Kidney (tissue), 14 donors: ENCODE measurements around the gene CAMTA1. TPM values are rescaled to one million over a fixed set of nuclear protein-coding genes. Genes with fewer than 3 reads are reported as not detected.
A peak's percentile ranks its signal among the peaks of the same experiment; 100 is the strongest.

Experiments
- DNase-seq, 5 donors: peaks; one replicate each; pipeline ENCODE4 v3.0.0-alpha.2; 2013 to 2020
- FAIRE-seq: peaks from 2 replicates; lab custom pipeline; 2012; peaks lifted over from hg19 to GRCh38; lab: Jason Lieb, UNC
- H3K27ac ChIP-seq, 2 donors: one replicate each; pipeline ENCODE4 v1.7.0; 2013; ENCODE audit warnings: low read depth in 2 of 2, low read length in 2 of 2, inconsistent platforms in 1 of 2
- H3K27me3 ChIP-seq: one replicate; pipeline ENCODE4 v1.7.1; 2013; ENCODE audit warnings: low read length, inconsistent platforms; ENCODE audit not compliant: control insufficient read depth, insufficient read depth
- H3K36me3 ChIP-seq, 3 donors: one replicate each; pipeline versions ENCODE4 v1.7.0 to v1.7.1; 2013; ENCODE audit warnings: low read length in 3 of 3, control low read depth in 1 of 3, inconsistent platforms in 1 of 3; ENCODE audit not compliant: insufficient read depth in 3 of 3, control insufficient read depth in 2 of 3
- H3K4me1 ChIP-seq, 3 donors: one replicate each; pipeline versions ENCODE4 v1.7.0 to v1.7.1; 2013; ENCODE audit warnings: low read length in 3 of 3, inconsistent platforms in 1 of 3, low read depth in 1 of 3; ENCODE audit not compliant: control insufficient read depth in 2 of 3, insufficient read depth in 2 of 3
- H3K4me3 ChIP-seq, 3 donors: one replicate each; pipeline versions ENCODE4 v1.7.0 to v1.8.1; 2013; ENCODE audit warnings: low read length in 3 of 3, control low read depth in 1 of 3, inconsistent platforms in 1 of 3
- H3K9ac ChIP-seq, 3 donors: one replicate each; pipeline versions ENCODE4 v1.7.0 to v1.7.1; 2013; ENCODE audit warnings: low read length in 3 of 3, control low read depth in 1 of 3, inconsistent platforms in 1 of 3
- H3K9me3 ChIP-seq, 3 donors: one replicate each; pipeline versions ENCODE4 v1.7.0 to v1.7.1; 2013; ENCODE audit warnings: low read length in 3 of 3, control low read depth in 1 of 3, inconsistent platforms in 1 of 3; ENCODE audit not compliant: control insufficient read depth in 2 of 3, insufficient read depth in 1 of 3
- intact Hi-C: fragments of 100-400 bp; cut with DNase I; formaldehyde crosslinking; loops from one replicate; pipeline ENCODE4 v1.11.1; 2022
- polyA plus RNA-seq: library from polyadenylated mRNA; stranded (reverse); fragments of 350-450 nt; fragmentation: Illumina TruSeq; extraction: RNeasy Lipid Tissue Mini Kit (QIAGEN cat#74804); gene quantifications from one replicate; pipeline ENCODE4 v1.2.3, GENCODE V29; 2014; ENCODE audit warnings: low read depth, low replicate concordance; ENCODE audit not compliant: insufficient read depth
- total RNA-seq: library from RNA; stranded (reverse); fragmentation: NEBNext Ultra II Directional; extraction: Animal tissue kit (Norgen Biotek cat#: 25700); gene quantifications from one replicate; pipeline ENCODE4 v1.2.1, GENCODE V29; 2021
- TF ChIP-seq, protein P1 (sequence below): IDR thresholded peaks from 3 replicates; pipeline ENCODE4 v1.5.1; 2012; ENCODE audit warnings: mild to moderate bottlenecking, moderate library complexity, borderline replicate concordance; ENCODE audit not compliant: insufficient read depth; ENCODE audit errors: extremely low read depth
- donor health status: control.
- donor health status: control.
- donor health status: control.
- donor health status: control.
- donor health status: control.
- donor health status: DM: yes; HTN: yes; CAD: no.
- donor health status: Normal renal cell carcinoma (clear cell type).

Gene CAMTA1
- total and polyA plus RNA-seq, 2 donors from 2014 or later, result 79.0 to 170 TPM

DNA sequence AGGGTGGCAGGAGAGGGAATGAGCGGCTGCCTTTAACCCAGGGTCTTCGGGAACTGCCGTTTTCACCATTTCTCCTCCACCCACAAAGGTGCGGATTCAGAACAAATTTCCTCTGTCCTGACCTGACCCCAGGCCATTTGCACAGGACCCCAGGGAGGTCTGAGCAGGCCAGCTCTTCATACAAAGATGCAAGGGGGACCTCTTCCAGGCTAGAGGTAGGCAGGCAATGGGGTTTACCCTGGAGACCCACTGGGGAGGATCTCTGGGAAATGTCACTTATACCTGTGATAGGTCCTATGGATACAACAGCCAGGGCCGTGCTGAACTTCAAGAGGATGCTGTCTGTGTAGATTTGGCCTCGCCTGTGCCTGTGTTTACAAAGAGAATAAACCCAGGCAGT, 896.1 kb downstream of the CAMTA1 start:
- no peak for FAIRE-seq
- TF ChIP-seq, protein P1, sequence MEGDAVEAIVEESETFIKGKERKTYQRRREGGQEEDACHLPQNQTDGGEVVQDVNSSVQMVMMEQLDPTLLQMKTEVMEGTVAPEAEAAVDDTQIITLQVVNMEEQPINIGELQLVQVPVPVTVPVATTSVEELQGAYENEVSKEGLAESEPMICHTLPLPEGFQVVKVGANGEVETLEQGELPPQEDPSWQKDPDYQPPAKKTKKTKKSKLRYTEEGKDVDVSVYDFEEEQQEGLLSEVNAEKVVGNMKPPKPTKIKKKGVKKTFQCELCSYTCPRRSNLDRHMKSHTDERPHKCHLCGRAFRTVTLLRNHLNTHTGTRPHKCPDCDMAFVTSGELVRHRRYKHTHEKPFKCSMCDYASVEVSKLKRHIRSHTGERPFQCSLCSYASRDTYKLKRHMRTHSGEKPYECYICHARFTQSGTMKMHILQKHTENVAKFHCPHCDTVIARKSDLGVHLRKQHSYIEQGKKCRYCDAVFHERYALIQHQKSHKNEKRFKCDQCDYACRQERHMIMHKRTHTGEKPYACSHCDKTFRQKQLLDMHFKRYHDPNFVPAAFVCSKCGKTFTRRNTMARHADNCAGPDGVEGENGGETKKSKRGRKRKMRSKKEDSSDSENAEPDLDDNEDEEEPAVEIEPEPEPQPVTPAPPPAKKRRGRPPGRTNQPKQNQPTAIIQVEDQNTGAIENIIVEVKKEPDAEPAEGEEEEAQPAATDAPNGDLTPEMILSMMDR, result no peak
- Histone ChIP-seq H3K4me1 (no peaks in the 10 kb centered on the region), H3K9me3 (no peaks in the 10 kb centered on the region), H3K27ac (no peak overlapping the region), H3K4me3 (no peak overlapping the region), H3K9ac (no peak overlapping the region), H3K36me3 (no peaks in the 10 kb centered on the region), H3K27me3 (no peaks in the 10 kb centered on the region)
- no peak for DNase-seq
- intact Hi-C loops, result no loop called here

DNA sequence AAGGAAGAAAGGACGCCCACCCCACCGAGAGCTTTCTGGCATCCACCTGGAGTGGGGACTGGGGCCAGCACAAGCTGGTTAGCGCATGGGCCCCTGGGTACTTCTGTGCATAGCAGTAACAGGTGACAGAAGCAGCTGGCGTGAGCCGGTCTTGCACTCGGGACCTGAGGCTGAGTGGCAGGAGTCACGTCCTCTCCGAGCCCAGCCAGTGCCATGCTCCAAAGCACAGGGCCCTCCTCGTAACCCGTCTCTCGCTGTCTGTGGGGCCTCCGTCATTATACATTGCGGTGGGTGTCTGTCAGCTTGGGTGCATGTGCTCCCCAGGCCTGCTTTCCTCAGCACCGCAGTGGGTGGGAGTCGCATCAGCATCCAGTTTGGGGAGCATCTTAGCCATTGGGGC, 898.3 kb downstream of the CAMTA1 start:
- intact Hi-C loops, result no loop called here
- TF ChIP-seq, protein P1, result no peak
- H3K9me3 ChIP-seq, result no peaks in the 10 kb centered on the region

DNA sequence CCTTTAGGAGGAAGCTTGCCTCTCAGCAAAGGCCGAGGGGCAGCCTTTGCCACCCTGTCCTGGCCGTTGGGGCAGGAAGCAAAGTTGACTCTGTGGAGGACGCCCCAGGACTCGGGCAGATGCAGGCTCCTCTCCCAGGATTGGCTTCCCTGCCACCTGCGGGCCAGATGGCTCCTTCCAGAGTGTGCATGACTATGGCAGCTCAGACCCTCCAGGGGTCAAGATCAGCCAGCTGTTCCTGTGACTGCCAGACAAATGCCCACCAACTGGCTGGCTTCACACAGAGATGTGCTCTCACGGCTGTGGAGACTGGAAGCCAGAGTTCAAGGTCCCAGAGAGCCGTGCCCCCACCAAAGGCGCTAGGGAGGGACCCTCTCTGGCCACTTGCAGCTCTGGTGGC, 898.9 kb downstream of the CAMTA1 start:
- H3K27me3 ChIP-seq, result no peaks in the 10 kb centered on the region
- no peaks in the 10 kb centered on the region for H3K9me3 ChIP-seq
- no peak overlapping the region for H3K27ac ChIP-seq
- no peaks in the 10 kb centered on the region for H3K4me1 ChIP-seq
- DNase-seq, result peak in 1 of 5 donors; percentile 56
- H3K9ac ChIP-seq, result no peak overlapping the region
- intact Hi-C loops, result no loop called here
- no peak for FAIRE-seq
- H3K4me3 ChIP-seq, result no peak overlapping the region
- H3K36me3 ChIP-seq, result no peaks in the 10 kb centered on the region
- TF ChIP-seq, protein P1, result no peak

More for the DNA sequence above, 898.3 kb downstream of the CAMTA1 start:
- H3K4me3 ChIP-seq, result no peak overlapping the region
- H3K27ac ChIP-seq, result no peak overlapping the region
- no peak overlapping the region for H3K9ac ChIP-seq
- no peaks in the 10 kb centered on the region for H3K36me3 ChIP-seq
- no peaks in the 10 kb centered on the region for H3K4me1 ChIP-seq
- peak in 2 of 5 donors; percentile 34 to 72 for DNase-seq
- no peaks in the 10 kb centered on the region for H3K27me3 ChIP-seq
- FAIRE-seq, result no peak

DNA sequence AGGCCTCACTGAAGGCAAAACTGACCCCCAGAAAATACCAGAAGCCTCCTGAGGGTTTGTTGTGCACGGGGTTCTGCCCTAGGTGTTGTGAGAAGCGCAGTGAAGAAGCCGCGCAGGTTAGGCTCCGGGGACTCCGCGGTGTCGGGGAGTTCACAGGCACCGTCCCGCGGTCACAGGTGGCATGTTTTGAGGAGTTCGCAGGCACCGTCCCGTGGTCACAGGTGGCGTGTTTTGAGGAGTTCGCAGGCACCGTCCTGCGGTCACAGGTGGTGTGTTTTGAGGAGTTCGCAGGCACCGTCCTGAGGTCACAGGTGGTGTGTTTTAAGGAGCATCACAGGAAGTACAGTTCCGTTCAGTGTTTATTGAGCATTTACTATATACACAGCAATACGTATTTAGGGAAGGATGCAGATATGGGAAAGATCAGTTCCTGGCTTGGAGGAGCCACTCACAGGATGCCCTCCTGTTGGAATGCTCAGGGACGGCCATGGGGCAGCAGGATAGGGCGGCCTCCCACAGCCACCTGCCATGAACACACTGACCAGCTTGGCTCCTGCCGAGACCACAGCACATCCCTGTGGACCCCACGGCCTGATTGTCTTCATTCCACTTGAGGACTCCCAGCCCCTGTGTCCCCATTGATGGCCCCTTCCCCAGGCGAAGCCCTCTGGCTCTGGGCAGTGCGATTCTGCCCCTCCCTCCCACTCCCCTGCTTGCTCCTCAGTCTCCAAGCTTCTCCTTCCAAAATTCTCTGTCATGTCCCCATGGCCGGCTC, 899.8 kb downstream of the CAMTA1 start:
- Histone ChIP-seq H3K4me3 (no peak overlapping the region), H3K27ac (no peak overlapping the region)
- TF ChIP-seq, protein P1, result no peak

More for the DNA sequence above, 899.8 kb downstream of the CAMTA1 start:
- Histone ChIP-seq H3K36me3 (no peaks in the 10 kb centered on the region), H3K4me1 (no peaks in the 10 kb centered on the region), H3K9ac (no peak overlapping the region), H3K9me3 (no peaks in the 10 kb centered on the region), H3K27me3 (no peaks in the 10 kb centered on the region)
- intact Hi-C loops, result no loop called here
- DNase-seq (peak in 1 of 5 donors; percentile 59), FAIRE-seq (no peak)
